GM19438 (cell line): ENCODE data around the gene HOXB4.

Experiments used
- ATAC-seq: cut with Tn5 transposase; IDR thresholded peaks from one replicate; pipeline ENCODE4 v1.9.1; 2021; ENCODE audit warnings: low read depth; ENCODE audit not compliant: unreplicated experiment

Gene HOXB4

GRCh38 chr17:48601539-48602425 is 23.6 kb upstream of the HOXB4 start:
- no peak for ATAC-seq

- no peak for ATAC-seq
Measured at GRCh38 chr17:48601207-48601538, 23.0 kb upstream of the HOXB4 start.

- ATAC-seq = no peak
Measured at GRCh38 chr17:48600244-48601098, 22.3 kb upstream of the HOXB4 start.

DNA sequence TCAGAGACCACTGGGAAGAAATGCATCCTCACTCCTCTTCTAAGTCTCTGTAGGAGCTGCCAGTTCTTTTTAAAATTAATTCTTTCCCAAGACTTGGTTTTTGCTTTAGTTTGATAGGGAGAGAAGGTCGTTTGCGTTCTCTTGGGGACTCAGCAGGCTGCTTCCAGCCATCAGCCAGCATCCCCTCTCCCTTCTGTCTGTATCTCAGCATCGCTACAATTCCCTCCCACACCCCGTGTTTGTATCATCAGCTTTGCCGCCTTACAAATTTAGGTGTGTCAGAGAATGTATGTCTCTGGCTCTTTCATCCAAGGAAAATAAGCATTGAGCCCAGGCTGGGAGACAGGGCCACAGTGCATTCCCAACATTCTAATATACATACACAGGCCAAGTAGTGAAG is 21.2 kb upstream of the HOXB4 start:
- ATAC-seq = no peak

DNA sequence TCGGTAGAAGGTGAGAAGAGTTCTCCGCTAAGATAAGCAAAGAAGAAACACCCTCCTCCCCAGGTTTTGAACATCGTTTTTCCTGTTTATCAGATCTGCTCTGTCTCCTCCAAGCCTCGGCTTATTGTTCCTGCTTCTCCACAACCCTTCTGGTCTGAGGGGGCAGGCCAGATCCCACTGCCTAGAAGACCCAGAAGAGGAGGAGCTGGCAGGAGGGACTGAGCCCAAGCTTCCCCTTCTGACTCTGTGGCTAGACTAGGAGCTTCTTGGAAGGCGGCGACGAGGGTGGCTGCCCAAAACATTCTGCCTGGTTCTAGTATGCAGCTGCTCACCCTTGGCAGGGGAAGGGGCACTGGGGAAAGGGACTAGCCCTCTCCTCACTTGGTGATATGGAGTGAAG is 20.6 kb upstream of the HOXB4 start:
- no peak for ATAC-seq

GRCh38 chr17:48597778-48598631 is 19.9 kb upstream of the HOXB4 start:
- no peak for ATAC-seq

GRCh38 chr17:48597528-48597777 is 19.3 kb upstream of the HOXB4 start:
- ATAC-seq = no peak

DNA sequence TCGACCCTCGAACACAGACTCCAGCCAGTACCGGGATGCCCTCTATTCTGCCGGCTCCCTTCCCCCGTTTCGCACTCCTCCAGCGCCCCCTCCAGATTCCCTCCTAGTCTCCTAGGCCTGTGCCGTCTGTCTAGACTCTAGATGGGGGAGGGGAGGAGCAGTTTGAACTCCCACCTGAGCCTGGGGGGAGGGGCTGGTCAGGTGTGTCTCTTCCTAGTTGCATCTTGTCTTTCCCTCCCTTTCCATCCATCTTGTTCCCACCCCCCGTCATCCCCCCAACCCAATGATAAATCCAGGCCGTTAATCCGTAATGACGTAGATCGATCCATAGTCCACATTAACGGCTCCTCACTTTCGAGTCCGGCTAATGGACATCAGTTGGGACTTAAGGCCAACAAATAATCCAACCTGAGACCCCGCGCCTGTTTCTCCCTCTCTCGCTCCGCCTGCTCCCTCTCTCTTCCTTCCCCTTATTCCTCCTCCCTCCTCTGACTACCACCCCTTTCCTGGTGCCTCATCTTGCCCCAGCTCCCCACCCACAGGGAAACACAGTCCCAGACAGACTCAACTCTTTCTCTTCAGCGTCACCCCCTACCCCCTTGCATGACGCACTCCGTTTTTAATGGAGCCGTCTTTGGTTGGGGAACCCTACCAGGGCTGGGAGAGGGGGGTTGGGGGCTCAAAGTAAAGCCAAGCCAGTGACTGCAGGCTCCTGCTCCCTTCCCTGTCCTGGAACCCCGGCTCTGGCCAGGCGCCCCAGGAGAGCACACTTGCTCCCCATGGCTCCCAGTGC is 18.8 kb upstream of the HOXB4 start:
- no peak for ATAC-seq

DNA sequence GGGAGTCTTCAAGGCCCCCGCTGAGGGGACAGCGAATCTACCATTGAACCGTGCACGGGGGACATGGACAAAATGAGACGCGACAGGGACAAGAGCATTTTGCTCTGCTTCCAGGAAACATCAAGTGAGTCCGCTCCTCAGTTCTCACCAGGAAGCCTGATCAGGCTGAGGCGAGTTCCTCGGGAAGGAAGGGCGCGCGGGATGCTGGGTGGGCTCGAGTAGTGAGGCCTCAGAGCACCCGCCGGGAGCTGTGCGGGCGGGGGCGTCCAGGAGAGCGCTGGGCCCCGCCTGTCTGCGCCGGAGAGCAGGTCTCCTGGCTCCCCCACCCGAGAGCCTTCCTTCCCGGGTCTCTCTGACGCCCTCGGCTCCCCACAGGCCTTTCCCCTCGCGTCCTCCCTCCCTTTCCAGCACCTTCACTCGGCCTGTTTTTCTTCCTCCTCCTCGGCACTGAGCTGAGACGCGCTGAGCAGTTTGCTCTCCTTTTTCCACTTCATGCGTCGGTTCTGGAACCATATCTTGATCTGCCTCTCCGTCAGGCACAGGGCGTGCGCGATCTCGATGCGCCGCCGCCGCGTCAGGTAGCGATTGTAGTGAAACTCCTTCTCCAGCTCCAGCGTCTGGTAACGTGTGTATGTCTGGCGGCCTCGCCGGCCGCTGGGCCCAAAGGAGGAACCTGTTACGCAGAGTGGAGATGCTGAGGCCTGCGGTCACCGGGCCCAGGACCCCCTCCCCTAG is 18.0 kb upstream of the HOXB4 start:
- no peak for ATAC-seq

DNA sequence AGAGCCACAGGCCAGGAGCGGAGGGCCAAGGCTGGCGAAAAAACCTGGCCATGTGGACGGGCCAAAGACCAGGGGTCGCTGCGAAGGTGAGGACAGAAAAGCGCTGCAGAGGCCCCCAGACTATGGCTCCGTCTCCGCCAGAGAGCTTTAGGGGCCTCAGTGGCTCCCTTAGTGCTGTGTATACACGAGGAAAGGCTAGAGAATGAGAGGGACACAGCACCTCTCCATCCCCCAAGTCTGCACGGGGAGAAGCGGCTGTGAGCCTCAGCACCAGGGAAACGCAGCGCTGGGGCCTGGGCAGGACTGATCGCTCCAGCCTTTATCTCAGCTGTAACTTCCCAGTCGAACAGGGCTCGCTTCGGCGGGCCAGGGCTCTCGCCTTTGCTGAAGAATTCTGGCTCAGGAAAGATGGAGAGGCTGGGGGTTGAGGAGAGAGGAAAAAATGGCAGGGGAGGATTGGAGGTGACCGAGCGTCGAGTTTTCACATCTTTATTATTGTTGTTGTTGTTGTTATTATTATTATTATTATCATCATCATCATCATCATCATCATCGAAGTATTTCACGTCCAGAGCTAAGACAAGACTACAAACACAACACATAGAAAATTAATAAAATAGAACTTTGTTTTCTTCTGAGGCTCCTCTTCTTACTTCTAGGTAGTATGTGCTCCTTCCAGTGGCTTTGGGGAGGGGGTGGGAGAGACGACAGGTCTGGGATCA is 17.3 kb upstream of the HOXB4 start:
- ATAC-seq = no peak

DNA sequence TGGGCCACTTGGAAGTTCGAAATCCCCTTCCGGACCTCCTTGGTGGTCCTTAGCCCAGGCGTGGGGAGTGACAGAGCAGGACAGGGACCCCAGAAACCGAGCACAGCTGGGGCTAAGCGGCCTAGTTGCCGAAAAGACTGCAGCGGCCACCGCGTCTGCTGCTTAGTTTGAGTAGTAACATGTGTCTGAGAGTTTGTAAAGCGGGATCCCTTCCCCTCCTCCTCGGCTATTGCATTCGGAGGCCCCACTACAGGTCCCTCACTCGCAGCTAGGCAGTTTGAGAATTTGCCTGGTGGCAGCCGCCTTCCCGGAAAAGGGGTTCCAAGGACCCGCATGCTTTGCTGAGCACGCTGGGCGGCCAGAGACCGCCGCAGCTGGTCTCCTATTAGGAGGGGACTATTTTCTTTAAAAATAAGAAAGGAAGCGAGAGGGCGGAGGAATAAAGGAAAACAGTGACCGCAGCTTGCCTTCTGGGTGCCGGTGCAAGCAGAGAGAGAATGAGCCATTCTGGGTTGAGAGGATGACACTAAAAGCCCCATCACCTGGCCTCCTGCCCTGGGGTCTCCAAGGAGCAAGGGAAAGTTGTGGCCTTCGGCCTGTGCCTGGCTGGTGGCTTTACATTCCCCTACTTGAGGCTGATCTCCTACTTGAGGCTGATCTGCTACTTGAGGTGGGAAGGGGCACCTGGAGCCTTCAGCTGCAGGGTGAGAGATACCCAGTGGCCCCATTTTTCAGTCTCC is 16.6 kb upstream of the HOXB4 start:
- ATAC-seq = no peak

GRCh38 chr17:48593840-48594537 is 15.8 kb upstream of the HOXB4 start:
- ATAC-seq = no peak

DNA sequence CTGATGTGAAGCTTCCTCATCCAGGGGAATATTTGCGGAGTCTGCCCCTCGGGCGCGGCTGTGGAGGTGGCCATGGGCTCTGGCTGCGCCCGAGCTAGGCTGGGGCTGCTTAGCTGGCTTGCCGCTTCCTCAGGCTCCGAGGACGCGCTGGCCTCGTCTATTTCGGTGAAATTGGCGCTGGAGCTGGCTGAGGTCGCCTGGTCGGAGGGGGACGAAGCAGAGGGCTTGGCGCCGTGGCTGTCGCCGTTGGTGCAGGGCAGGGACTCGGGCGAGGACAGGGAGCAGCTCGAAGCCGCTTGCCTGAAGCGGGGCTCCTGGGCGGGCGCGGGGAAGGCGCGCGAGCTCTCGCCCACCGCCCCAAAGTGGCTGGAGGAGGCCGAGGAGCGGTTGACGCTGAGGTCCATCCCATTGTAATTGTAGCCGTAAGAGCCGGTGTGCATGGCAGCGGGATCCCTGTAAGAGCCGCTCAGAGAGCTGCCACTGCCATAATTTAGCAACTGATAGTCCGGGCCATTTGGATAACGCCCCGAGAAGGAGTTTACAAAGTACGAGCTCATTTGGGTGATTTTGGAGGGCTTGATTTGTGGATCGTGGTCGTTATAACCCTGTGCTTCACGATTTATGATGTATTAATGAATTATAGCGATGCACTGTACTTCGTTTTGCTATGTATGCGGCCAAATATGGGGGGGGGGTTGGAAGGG is 15.1 kb upstream of the HOXB4 start, which contains the start of gene HOXB5:
TSS of gene HOXB5 (minus strand) at position 654 of the 704 bp plus-strand sequence. CDS start at position 557, 97 bp downstream.
- ATAC-seq = no peak

GRCh38 chr17:48592577-48592976 is 14.4 kb upstream of the HOXB4 start:
- no peak for ATAC-seq

DNA sequence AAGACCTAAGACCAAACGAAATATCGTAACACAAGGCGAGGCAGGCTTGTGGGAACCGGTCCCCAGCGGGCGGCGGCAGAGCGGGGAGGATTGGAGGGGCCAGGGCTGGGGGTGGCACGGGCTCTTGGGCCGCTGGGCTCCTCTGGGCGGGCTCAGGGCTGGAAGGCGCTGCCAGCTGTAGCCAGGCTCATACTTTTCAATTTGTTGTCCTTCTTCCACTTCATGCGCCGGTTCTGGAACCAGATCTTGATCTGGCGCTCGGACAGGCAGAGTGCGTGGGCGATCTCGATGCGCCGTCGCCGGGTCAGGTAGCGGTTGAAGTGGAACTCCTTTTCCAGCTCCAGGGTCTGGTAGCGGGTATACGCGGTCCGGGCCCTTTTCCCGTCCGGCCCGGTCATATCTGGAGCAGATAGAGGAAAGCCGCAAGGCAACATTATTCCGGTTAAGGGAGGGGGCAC is 13.9 kb upstream of the HOXB4 start:
- ATAC-seq = no peak

GRCh38 chr17:48591255-48592056 is 13.3 kb upstream of the HOXB4 start:
- no peak for ATAC-seq
